Smooth muscle cell (in vitro differentiated cells): ENCODE results near the gene CELF1. TPM values are rescaled to one million over a fixed set of nuclear protein-coding genes. Genes with fewer than 3 reads are reported as not detected.

Source experiments
- DNase-seq: peaks from one replicate; lab custom pipeline; 2025; ENCODE audit not compliant: unreplicated experiment; lab: John Stamatoyannopoulos, UW
- H2AFZ ChIP-seq: fragments of 200-600 bp; sonication (generic); 2 replicates; pipeline ENCODE4 v1.6.0; 2016; ENCODE audit warnings: antibody characterized with exemption, low read depth, mild to moderate bottlenecking
- H3F3A ChIP-seq: fragments of 200-600 bp; sonication (generic); 2 replicates; pipeline ENCODE4 v1.6.0; 2017; ENCODE audit warnings: antibody characterized with exemption, low read depth
- H3K27ac ChIP-seq: fragments of 200-600 bp; sonication (generic); 2 replicates; pipeline ENCODE4 v1.5.1; 2016; ENCODE audit warnings: low read depth, mild to moderate bottlenecking
- H3K27me3 ChIP-seq: fragments of 200-600 bp; sonication (generic); 2 replicates; pipeline ENCODE4 v1.6.1; 2016; ENCODE audit warnings: low read depth, mild to moderate bottlenecking
- H3K36me3 ChIP-seq: fragments of 200-600 bp; sonication (generic); 2 replicates; pipeline ENCODE4 v1.5.1; 2016; ENCODE audit warnings: low read depth
- H3K4me1 ChIP-seq: fragments of 200-600 bp; sonication (generic); 2 replicates; pipeline ENCODE4 v1.5.1; 2016; ENCODE audit warnings: low read depth
- H3K4me2 ChIP-seq: fragments of 200-600 bp; sonication (generic); 2 replicates; pipeline ENCODE4 v1.6.0; 2016; ENCODE audit warnings: mild to moderate bottlenecking
- H3K4me3 ChIP-seq: fragments of 200-600 bp; sonication (generic); 2 replicates; pipeline ENCODE4 v1.5.1; 2016; ENCODE audit warnings: mild to moderate bottlenecking
- H3K79me2 ChIP-seq: fragments of 200-600 bp; sonication (generic); 2 replicates; pipeline ENCODE4 v1.6.0; 2016; ENCODE audit warnings: low read depth, mild to moderate bottlenecking
- H3K9ac ChIP-seq: fragments of 200-600 bp; sonication (generic); 2 replicates; pipeline ENCODE4 v1.6.0; 2016; ENCODE audit warnings: low read depth
- H3K9me3 ChIP-seq: fragments of 200-600 bp; sonication (generic); replicated peaks from 2 replicates; pipeline ENCODE4 v1.5.1; 2016; ENCODE audit warnings: low read depth
- H4K20me1 ChIP-seq: fragments of 200-600 bp; sonication (generic); 2 replicates; pipeline ENCODE4 v1.6.0; 2016; ENCODE audit warnings: low read depth
- WGBS: methylation state at CpG from one replicate; pipeline ENCODE4 v1.1.7; 2016; ENCODE audit warnings: low lambda C conversion rate; 5-methylcytosine and 5-hydroxymethylcytosine counted together
- polyA plus RNA-seq: library from polyadenylated mRNA; unstranded; fragments of >200 nt; fragmentation: Nextera tagmentation; extraction: Ambion mirVana; gene quantifications from 2 replicates; pipeline ENCODE4 v1.2.1, GENCODE V29; 2016
- total RNA-seq: library from RNA; depleted of rRNA; stranded (reverse); fragments of >200 nt; gene quantifications from 2 replicates; pipeline ENCODE4 v1.2.3, GENCODE V29; 2014
- TF ChIP-seq, protein P1 (sequence below): fragments of 200-600 bp; sonication (generic); IDR thresholded peaks from 2 replicates; pipeline ENCODE4 v1.5.1; 2017; ENCODE audit warnings: borderline replicate concordance, mild to moderate bottlenecking, antibody characterized with exemption; ENCODE audit not compliant: insufficient read depth, poor library complexity, severe bottlenecking

CELF1 gene
- total and polyA plus RNA-seq, 2 experiments from 2014 or later, result 42.5 to 64.8 TPM

DNA sequence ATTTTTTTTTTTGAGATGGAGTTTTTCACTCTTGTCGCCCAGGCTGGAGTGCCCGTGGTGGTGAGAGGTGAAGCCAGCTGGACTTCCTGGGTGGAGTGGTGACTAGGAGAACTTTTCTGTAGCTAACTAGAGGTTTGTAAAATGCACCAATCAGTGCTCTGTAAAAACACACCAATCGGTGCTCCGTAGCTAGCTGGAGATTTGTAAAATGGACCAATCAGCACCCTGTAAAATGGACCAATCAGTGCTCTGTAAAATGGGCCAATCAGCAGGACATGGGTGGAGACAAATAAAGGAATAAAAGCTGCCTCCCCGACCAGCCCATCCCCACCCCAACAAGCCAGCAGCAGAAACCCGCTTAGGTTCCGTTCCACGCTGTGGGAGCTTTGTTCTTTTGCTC lies 99.6 kb downstream of the CELF1 start:
- no peak overlapping the region for H3K27ac ChIP-seq
- H3K27me3 ChIP-seq, result no peaks in the 10 kb centered on the region
- TF ChIP-seq, protein P1, sequence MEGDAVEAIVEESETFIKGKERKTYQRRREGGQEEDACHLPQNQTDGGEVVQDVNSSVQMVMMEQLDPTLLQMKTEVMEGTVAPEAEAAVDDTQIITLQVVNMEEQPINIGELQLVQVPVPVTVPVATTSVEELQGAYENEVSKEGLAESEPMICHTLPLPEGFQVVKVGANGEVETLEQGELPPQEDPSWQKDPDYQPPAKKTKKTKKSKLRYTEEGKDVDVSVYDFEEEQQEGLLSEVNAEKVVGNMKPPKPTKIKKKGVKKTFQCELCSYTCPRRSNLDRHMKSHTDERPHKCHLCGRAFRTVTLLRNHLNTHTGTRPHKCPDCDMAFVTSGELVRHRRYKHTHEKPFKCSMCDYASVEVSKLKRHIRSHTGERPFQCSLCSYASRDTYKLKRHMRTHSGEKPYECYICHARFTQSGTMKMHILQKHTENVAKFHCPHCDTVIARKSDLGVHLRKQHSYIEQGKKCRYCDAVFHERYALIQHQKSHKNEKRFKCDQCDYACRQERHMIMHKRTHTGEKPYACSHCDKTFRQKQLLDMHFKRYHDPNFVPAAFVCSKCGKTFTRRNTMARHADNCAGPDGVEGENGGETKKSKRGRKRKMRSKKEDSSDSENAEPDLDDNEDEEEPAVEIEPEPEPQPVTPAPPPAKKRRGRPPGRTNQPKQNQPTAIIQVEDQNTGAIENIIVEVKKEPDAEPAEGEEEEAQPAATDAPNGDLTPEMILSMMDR, result no peak
- H3K9ac ChIP-seq, result no peak overlapping the region
- no peaks in the 10 kb centered on the region for H3K4me1 ChIP-seq
- no peak for DNase-seq
- H4K20me1 ChIP-seq, result no peaks in the 10 kb centered on the region
- no peak overlapping the region for H2AFZ ChIP-seq
- no peak overlapping the region for H3K4me2 ChIP-seq
- no peaks in the 10 kb centered on the region for H3K9me3 ChIP-seq
- H3F3A ChIP-seq, result no peaks in the 10 kb centered on the region
- no peaks in the 10 kb centered on the region for H3K36me3 ChIP-seq
- no peaks in the 10 kb centered on the region for H3K79me2 ChIP-seq
- no peak overlapping the region for H3K4me3 ChIP-seq
- 89% methylated on average over 8 of the region's 8 CpGs for WGBS

DNA sequence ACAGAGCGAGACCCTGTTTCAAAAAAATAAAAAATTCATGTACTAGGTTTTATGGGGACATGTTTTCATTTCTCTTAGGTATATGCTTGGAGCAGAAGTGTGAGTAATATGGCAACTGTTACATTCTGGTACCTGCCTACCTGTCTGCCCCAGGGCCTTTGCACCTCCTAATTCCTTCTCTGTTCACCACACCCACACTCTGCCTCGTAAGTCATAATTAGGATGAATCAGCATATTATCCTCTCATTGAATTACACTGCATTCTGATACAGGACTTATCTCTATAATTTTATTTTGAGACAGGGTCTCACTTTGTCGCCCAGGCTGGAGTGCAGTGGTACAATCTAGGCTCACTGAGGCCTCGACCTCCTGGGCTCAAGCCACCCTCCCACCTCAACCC lies 100.9 kb downstream of the CELF1 start:
- H3K9ac ChIP-seq, result no peak overlapping the region
- H3K4me1 ChIP-seq, result no peaks in the 10 kb centered on the region

DNA sequence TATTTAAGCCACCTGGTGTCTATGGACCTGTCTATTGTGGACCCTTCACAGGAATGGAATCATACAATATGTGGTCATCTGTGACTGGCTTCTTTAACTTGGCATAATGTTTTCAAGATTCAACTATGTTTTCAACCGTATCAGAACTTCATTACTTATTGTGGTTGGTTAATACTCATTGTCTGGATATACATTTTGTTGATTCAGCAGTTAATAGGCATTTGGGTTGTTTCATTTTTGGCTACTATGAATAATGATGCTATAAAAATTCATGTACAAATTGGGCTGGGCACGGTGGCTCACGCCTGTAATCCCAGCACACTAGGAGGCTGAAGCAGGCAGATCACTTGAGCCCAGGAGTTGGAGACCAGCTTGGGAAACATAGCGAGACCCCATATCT lies 101.5 kb downstream of the CELF1 start:
- no peaks in the 10 kb centered on the region for H3K9me3 ChIP-seq
- H3K27ac ChIP-seq, result no peak overlapping the region
- no peaks in the 10 kb centered on the region for H3F3A ChIP-seq
- H2AFZ ChIP-seq, result no peak overlapping the region
- no peaks in the 10 kb centered on the region for H4K20me1 ChIP-seq
- H3K4me3 ChIP-seq, result no peak overlapping the region
- no peaks in the 10 kb centered on the region for H3K27me3 ChIP-seq
- no peak for DNase-seq
- 98% methylated on average over 4 of the region's 4 CpGs for WGBS
- H3K4me2 ChIP-seq, result no peak overlapping the region
- no peaks in the 10 kb centered on the region for H3K36me3 ChIP-seq
- no peaks in the 10 kb centered on the region for H3K79me2 ChIP-seq
- TF ChIP-seq, protein P1, result no peak
- no peak overlapping the region for H3K9ac ChIP-seq
- H3K4me1 ChIP-seq, result no peaks in the 10 kb centered on the region

More for the DNA sequence above, 100.9 kb downstream of the CELF1 start:
- Histone ChIP-seq H3K4me2 (no peak overlapping the region), H3K79me2 (no peaks in the 10 kb centered on the region), H3K27me3 (no peaks in the 10 kb centered on the region), H3K9me3 (no peaks in the 10 kb centered on the region), H3F3A (no peaks in the 10 kb centered on the region), H3K27ac (no peak overlapping the region), H4K20me1 (no peaks in the 10 kb centered on the region), H3K36me3 (no peaks in the 10 kb centered on the region), H2AFZ (no peak overlapping the region), H3K4me3 (no peak overlapping the region)
- TF ChIP-seq, protein P1, result no peak
- 95% methylated on average over 4 of the region's 4 CpGs for WGBS
- DNase-seq, result no peak

DNA sequence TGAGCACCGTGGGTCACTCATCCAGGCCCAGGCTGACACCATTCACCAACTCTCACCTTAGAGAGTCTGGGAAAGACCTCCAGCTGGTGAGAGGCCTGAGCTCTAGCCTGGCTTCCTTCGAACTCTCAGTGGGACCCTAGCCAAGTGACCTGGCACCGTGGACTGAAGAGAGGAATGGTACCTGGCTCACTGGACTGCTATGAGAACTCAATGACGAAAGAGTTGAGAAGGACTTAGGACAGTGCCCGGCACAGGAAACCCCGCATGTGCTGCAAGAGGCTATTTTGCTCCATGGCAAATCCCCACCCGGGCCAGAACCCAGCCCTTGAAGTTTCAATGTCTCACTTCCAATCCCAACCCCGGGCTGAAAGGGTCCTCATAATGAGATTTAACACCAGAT lies 103.4 kb downstream of the CELF1 start:
- H3K27me3 ChIP-seq, result no peaks in the 10 kb centered on the region
- H4K20me1 ChIP-seq, result no peaks in the 10 kb centered on the region
- WGBS, result 92% methylated on average over 8 of the region's 8 CpGs
- H3K4me2 ChIP-seq, result no peak overlapping the region
- TF ChIP-seq, protein P1, result no peak
- no peaks in the 10 kb centered on the region for H3K79me2 ChIP-seq
- no peak overlapping the region for H3K9ac ChIP-seq
- no peaks in the 10 kb centered on the region for H3F3A ChIP-seq
- H3K36me3 ChIP-seq, result no peaks in the 10 kb centered on the region
- no peak for DNase-seq
- H3K9me3 ChIP-seq, result no peaks in the 10 kb centered on the region
- H3K27ac ChIP-seq, result no peak overlapping the region
- H3K4me1 ChIP-seq, result no peaks in the 10 kb centered on the region
- H3K4me3 ChIP-seq, result no peak overlapping the region
- H2AFZ ChIP-seq, result no peak overlapping the region
